ENCODE data around the gene C19orf47.
A peak's percentile ranks its signal among the peaks of the same experiment; 100 is the strongest.

C19orf47 gene, protein sequence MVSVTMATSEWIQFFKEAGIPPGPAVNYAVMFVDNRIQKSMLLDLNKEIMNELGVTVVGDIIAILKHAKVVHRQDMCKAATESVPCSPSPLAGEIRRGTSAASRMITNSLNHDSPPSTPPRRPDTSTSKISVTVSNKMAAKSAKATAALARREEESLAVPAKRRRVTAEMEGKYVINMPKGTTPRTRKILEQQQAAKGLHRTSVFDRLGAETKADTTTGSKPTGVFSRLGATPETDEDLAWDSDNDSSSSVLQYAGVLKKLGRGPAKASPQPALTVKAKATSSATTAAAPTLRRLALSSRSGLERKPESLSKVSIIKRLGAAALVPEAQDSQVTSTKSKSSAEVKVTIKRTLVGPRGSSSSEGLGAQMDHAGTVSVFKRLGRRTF

GRCh38 chr19:40348125-40348913 lies at the start of gene C19orf47, which contains the start of gene PLD3:
TSS of gene C19orf47 (minus strand) at chr19:40348397. CDS start at chr19:40341857, 6,540 bp downstream.
TSS of gene PLD3 (plus strand) at chr19:40348695. CDS start at chr19:40366484, 17,789 bp downstream.
- DNase-seq = peak; percentile 96

DNA sequence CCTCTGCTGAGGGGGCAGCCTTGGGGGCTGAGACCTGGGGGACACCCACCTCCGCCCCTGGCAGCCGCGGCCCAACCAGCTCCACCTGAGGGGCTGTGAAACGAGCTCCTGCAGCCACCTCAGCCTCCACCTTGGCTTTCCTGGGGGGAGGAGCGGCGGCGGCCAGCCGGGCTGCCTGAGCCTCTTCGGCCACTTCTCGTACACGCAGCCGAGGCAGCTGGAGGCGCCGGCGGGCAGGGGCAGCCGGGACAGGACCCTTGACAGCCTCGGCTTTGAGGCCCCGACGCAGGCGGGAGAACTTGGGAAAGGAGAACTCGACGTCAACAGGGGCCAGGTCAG lies 49.3 kb upstream of the C19orf47 start:
- DNase-seq = no peak

- no peak for DNase-seq
Observed at GRCh38 chr19:40396886-40397567, 48.8 kb upstream of the C19orf47 start.

- no peak for DNase-seq
Observed at GRCh38 chr19:40395956-40396355, 47.8 kb upstream of the C19orf47 start.

GRCh38 chr19:40394816-40395210 lies 46.6 kb upstream of the C19orf47 start:
- no peak for DNase-seq

DNA sequence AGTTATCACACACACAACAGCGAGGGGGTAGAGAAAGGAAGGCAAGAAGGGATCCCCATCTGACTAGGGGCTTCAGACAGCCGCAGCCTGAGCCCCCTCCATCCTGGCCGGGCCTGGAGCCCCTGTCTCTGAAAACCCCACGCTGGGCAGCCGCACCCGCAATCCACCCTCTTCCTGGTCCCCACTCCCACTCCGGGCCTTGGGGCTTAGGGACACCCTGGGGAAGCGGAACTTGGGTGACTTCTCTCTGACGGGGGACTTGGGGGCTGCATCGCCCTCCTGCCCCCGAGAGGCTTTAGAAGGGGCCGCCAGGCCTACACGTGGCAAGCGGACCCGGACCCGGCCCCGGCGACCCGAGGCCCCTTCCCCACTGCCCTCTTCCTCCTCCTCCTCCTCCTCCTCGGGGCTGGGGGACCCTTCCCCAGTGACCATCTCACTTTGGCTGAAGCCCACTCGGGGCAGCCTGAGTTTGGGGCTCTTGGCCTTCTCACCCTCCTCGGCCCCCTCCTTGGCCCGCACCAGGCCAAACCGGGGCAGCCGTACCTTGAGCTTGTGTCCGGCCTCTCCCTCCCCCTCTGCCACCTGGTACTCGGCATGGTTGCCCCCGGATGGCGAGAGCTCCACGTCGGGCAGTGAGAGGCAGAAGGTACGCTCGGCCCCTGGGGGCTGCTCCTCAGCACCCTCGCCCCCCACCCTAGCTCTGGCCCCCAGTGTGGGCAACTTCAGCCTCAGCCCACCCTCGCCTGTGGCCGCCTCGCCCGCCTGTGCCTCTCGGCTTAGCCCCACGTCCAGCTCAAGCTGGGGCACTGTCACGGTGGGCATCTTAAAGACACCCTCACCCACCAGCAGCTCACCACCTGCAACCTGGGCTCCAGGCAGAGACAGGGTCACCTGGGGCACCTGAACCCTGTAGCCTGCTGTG lies 46.0 kb upstream of the C19orf47 start:
- DNase-seq = no peak

GRCh38 chr19:40392894-40393517 lies 44.8 kb upstream of the C19orf47 start:
- no peak for DNase-seq

- no peak for DNase-seq
Observed at GRCh38 chr19:40392123-40392522, 43.9 kb upstream of the C19orf47 start.

DNA sequence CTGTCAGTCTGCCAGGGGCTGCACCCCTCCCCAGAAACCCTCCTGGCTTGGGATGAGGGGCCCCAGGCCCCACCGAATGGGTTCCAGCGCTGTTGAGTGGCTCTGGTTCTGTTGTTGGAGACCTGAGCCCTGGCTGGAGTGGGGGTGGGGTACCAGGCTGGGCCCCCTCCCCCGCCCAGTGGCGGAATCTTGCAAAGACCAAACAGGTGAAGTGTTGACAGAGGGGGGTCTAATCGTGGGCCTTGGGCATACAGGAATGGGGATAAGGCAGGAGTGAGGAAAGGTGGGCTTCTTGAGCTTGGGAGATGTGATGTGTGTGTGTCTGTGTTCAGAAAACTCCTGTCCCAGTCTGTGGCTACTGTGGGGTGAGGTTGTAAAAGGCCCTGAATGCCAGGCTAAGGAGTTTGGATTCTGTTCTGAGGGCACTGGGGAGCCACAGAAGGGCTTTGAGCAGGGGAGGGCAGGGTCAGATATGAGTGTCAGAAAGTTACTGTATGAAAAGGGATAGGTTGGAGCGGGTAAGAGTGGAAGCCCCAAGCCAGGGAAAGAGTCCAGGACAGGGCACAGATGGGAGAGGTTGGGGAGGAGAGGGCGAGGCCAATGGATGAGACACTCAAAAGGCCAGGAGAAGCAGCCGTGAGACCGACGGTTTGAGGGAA lies 42.0 kb upstream of the C19orf47 start, which contains the start of gene HIPK4:
HIPK4 (minus strand) TSS at position 98 of the 659 bp plus-strand sequence. CDS start 279 bp downstream, outside the sequence.
- no peak for DNase-seq

GRCh38 chr19:40389404-40390083 lies 41.3 kb upstream of the C19orf47 start:
- no peak for DNase-seq

DNA sequence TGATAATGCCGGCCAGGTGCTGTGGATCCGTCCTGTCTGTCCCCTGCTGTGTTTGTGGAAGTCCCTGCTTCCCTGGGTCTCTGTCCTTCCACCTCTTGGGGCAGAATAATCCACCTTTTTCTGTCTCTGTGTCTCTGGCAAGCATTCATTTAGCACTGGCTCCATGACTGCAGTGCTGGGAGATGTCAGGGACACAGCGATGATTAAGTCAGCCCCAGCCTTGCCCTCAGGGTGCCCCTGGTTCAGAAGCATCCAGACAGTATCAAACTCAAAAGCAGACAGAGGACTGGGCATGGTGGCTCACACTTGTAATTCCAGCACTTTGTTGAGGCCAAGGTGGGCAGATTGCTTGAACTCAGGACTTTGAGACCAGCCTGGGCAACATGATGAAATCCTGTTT lies 40.3 kb upstream of the C19orf47 start:
- DNase-seq = no peak

GRCh38 chr19:40387155-40387554 lies 39.0 kb upstream of the C19orf47 start:
- no peak for DNase-seq

GRCh38 chr19:40383668-40384248 lies 35.6 kb upstream of the C19orf47 start:
- DNase-seq = no peak

DNA sequence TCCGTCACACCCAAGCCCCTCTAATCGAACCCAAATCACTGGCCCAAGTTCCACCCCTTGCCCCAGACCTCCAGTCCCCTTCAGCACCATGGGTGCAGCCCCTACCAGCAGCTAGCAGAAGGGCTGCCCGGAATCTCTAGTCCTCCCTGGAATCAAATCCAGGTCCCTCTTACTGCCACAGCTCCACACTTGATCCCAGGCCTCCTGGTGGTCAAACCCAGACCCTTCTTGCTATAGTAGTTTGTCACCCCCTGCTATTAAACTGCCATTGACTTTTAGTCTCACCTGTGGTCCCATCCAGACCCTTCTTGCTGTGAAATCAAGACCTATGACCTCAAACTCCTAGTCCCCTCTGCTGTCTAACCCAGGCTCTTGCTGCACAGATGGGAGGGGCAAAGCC lies 33.1 kb upstream of the C19orf47 start:
- DNase-seq = no peak

- DNase-seq = no peak
Observed at GRCh38 chr19:40380199-40381037, 32.2 kb upstream of the C19orf47 start.

DNA sequence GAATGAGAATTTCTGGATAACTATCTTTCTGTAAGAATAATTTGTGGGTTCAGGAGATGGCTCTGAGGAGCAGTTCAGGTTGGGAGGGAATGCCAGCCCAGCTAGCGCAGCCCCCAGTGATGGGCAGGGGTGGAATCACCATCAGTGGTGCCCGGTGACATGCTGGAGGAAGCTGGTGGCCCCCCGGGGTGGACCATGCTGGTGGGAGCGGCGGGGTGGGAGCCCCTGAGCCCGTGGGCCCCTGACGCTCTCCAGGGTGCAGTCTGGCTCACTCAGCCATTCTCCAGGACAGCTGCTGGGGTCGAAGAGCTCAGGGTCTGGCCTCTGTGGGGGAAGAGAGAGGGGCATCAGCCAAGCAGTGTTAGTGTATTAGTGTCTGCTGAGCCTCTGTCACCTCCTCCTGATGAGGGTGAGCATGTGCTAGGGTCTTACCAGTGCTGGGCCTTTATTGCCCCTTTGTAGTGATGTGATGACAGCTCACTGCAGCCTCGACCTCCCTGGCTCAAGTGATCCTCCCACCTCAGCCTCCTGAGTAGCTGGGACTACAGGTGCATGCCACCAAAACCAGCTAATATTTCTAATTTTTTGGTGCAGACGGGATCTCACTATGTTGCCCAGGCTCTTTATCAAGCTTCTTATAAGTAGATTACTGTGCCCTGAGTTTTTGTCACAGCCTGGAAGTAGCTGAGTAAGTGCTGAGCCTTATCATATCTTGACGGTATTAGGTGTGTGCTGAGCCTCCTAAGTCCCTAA lies 31.4 kb upstream of the C19orf47 start:
- no peak for DNase-seq

DNA sequence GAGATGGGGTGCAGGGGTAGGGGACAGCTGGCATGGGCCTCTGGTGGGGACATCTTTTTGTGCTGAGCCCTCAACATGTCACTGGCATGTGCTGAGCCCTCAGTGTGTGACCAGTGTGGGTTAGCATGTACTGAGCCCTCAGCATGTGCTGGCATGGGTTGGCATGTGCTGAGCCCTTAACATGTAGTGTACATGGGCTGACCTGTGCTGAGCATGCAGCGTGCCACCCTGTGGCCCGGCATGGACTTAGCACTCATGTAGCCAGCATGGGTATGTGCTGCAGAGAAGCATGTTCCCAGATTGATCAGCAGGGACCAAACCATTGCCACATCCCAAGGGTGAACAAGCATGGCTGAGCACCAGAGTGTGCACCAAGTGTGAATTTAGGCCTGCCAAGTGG lies 30.3 kb upstream of the C19orf47 start:
- DNase-seq = no peak

- no peak for DNase-seq
Observed at GRCh38 chr19:40377876-40378385, 29.7 kb upstream of the C19orf47 start.

All from activated CD8-positive, alpha-beta memory T cell treated with anti-CD3 and anti-CD28 coated beads for 24 hours (primary cell).